H9 (cell line): ENCODE measurements around the gene UBQLN4. TPM values are rescaled to one million over a fixed set of nuclear protein-coding genes. Genes with fewer than 3 reads are reported as not detected.

Experiments
- DNase-seq: peaks from one replicate; pipeline ENCODE4 v3.0.0-alpha.2; 2017
- H2AFZ ChIP-seq: one replicate; pipeline ENCODE4 v1.6.1; 2013; ENCODE audit warnings: mild to moderate bottlenecking, low read length, control low read depth, moderate library complexity
- H2AK5ac ChIP-seq: 2 replicates; pipeline ENCODE4 v1.6.1; 2013; ENCODE audit warnings: low read length, control low read depth, mixed read lengths; ENCODE audit not compliant: insufficient read length
- H2BK120ac ChIP-seq: one replicate; pipeline ENCODE4 v1.6.1; 2013; ENCODE audit warnings: low read depth, mild to moderate bottlenecking, low read length, control low read depth, inconsistent platforms; ENCODE audit not compliant: poor library complexity, severe bottlenecking
- H2BK12ac ChIP-seq: 2 replicates; pipeline ENCODE4 v1.6.1; 2013; ENCODE audit warnings: low read length, control low read depth, mixed read lengths, low read depth; ENCODE audit not compliant: insufficient read length
- H2BK15ac ChIP-seq: 2 replicates; pipeline ENCODE4 v1.6.1; 2013; ENCODE audit warnings: low read depth, low read length, control low read depth
- H2BK20ac ChIP-seq: one replicate; pipeline ENCODE4 v1.6.1; 2013; ENCODE audit warnings: low read depth, mild to moderate bottlenecking, low read length, control low read depth, inconsistent platforms; ENCODE audit not compliant: poor library complexity, severe bottlenecking
- H2BK5ac ChIP-seq: 2 replicates; pipeline ENCODE4 v1.6.1; 2013; ENCODE audit warnings: low read length, control low read depth, mixed read lengths; ENCODE audit not compliant: insufficient read length
- H3K14ac ChIP-seq: 2 replicates; pipeline ENCODE4 v1.6.1; 2013; ENCODE audit warnings: low read length, control low read depth; ENCODE audit not compliant: insufficient read depth
- H3K18ac ChIP-seq: 2 replicates; pipeline ENCODE4 v1.6.1; 2013; ENCODE audit warnings: low read depth, mild to moderate bottlenecking, mixed read lengths, low read length, control low read depth; ENCODE audit not compliant: insufficient read length
- H3K23ac ChIP-seq: 2 replicates; pipeline ENCODE4 v1.6.1; 2013; ENCODE audit warnings: low read length, control low read depth, mixed read lengths, low read depth; ENCODE audit not compliant: insufficient read length
- H3K23me2 ChIP-seq: 2 replicates; pipeline ENCODE4 v1.6.1; 2013; ENCODE audit warnings: low read depth, mild to moderate bottlenecking, mixed read lengths, low read length, control low read depth; ENCODE audit not compliant: insufficient read length, poor library complexity, severe bottlenecking
- H3K27ac ChIP-seq: 2 replicates; pipeline ENCODE4 v1.5.1; 2013; ENCODE audit warnings: low read length, control low read depth, mixed read lengths, low read depth; ENCODE audit not compliant: insufficient read length
- H3K27me3 ChIP-seq: 2 replicates; pipeline ENCODE4 v1.6.1; 2013; ENCODE audit warnings: low read length, control low read depth, inconsistent platforms; ENCODE audit not compliant: insufficient read depth
- H3K4ac ChIP-seq: 2 replicates; pipeline ENCODE4 v1.6.1; 2013; ENCODE audit warnings: low read depth, mild to moderate bottlenecking, control low read depth, inconsistent platforms, low read length, moderate library complexity
- H3K4me1 ChIP-seq: 2 replicates; pipeline ENCODE4 v1.6.1; 2013; ENCODE audit warnings: low read length, control low read depth, inconsistent platforms; ENCODE audit not compliant: insufficient read depth
- H3K4me2 ChIP-seq: 2 replicates; pipeline ENCODE4 v1.6.1; 2013; ENCODE audit warnings: low read length, control low read depth, mixed read lengths; ENCODE audit not compliant: insufficient read length, insufficient read depth
- H3K56ac ChIP-seq: 2 replicates; pipeline ENCODE4 v1.6.1; 2013; ENCODE audit warnings: low read depth, mild to moderate bottlenecking, mixed read lengths, low read length, control low read depth; ENCODE audit not compliant: insufficient read length
- H3K79me1 ChIP-seq: 2 replicates; pipeline ENCODE4 v1.6.1; 2013; ENCODE audit warnings: low read depth, mild to moderate bottlenecking, moderate library complexity, low read length, control low read depth, inconsistent platforms; ENCODE audit not compliant: insufficient read depth, poor library complexity, severe bottlenecking
- H3K79me2 ChIP-seq: 2 replicates; pipeline ENCODE4 v1.6.1; 2013; ENCODE audit warnings: low read length, control low read depth, inconsistent platforms; ENCODE audit not compliant: insufficient read depth
- H3K9ac ChIP-seq: 2 replicates; pipeline ENCODE4 v1.6.1; 2013; ENCODE audit warnings: low read length, control low read depth, mixed read lengths; ENCODE audit not compliant: insufficient read length; ENCODE audit errors: extremely low read depth
- H3K9me3 ChIP-seq: one replicate; pipeline ENCODE4 v1.6.1; 2013; ENCODE audit warnings: low read depth, low read length, inconsistent platforms; ENCODE audit not compliant: control insufficient read depth
- H3T11ph ChIP-seq: one replicate; pipeline ENCODE4 v1.6.1; 2013; ENCODE audit warnings: mild to moderate bottlenecking, low read length, control low read depth, inconsistent platforms
- H4K20me1 ChIP-seq: one replicate; pipeline ENCODE4 v1.6.1; 2013; ENCODE audit not compliant: control insufficient read depth, insufficient read length, insufficient read depth
- H4K5ac ChIP-seq: 2 replicates; pipeline ENCODE4 v1.6.1; 2013; ENCODE audit warnings: low read depth, mild to moderate bottlenecking, mixed read lengths, low read length, control low read depth; ENCODE audit not compliant: insufficient read length
- H4K8ac ChIP-seq: replicated peaks from 2 replicates; pipeline ENCODE4 v1.6.1; 2013; ENCODE audit warnings: low read length, control low read depth, mixed read lengths, low read depth; ENCODE audit not compliant: insufficient read length
- H4K91ac ChIP-seq: 2 replicates; pipeline ENCODE4 v1.6.1; 2013; ENCODE audit warnings: low read depth, mild to moderate bottlenecking, moderate library complexity, mixed read lengths, low read length, control low read depth; ENCODE audit not compliant: insufficient read length
- H3K27ac Mint-ChIP-seq, 3 experiments: 2 replicates in 2 of 3; 3 replicates in 1 of 3; pipeline ENCODE4 v1.8.0; 2020 to 2021; ENCODE audit warnings: mixed read lengths in 3 of 3, mild to moderate bottlenecking in 1 of 3, moderate library complexity in 1 of 3
- H3K27me3 Mint-ChIP-seq: 2 replicates; pipeline ENCODE4 v1.8.0; 2021; ENCODE audit warnings: low read depth, mild to moderate bottlenecking, moderate library complexity, mixed read lengths
- H3K36me3 Mint-ChIP-seq, 3 experiments: 2 replicates in 2 of 3; 3 replicates in 1 of 3; pipeline ENCODE4 v1.8.0; 2020 to 2021; ENCODE audit warnings: low read depth in 3 of 3, mixed read lengths in 3 of 3; ENCODE audit not compliant: insufficient read depth in 1 of 3
- H3K4me1 Mint-ChIP-seq, 2 experiments: 2 replicates each; pipeline ENCODE4 v1.8.0; 2020; ENCODE audit warnings: mixed read lengths in 2 of 2
- H3K4me3 Mint-ChIP-seq, 2 experiments: 2 replicates in 1 of 2; 3 replicates in 1 of 2; pipeline ENCODE4 v1.8.0; 2020 to 2021; ENCODE audit warnings: mild to moderate bottlenecking in 2 of 2, mixed read lengths in 2 of 2, moderate library complexity in 1 of 2
- H3K9me3 Mint-ChIP-seq, 2 experiments: 2 replicates in 1 of 2; 3 replicates in 1 of 2; pipeline ENCODE4 v1.8.0; 2020; ENCODE audit warnings: mild to moderate bottlenecking in 2 of 2, mixed read lengths in 2 of 2, moderate library complexity in 1 of 2
- CTCF ChIP-seq: fragments of 200-600 bp; sonication (generic); conservative IDR thresholded peaks from 3 replicates; pipeline ENCODE4 v1.8.0; 2021; ENCODE audit warnings: antibody characterized with exemption, mild to moderate bottlenecking
- WGBS: extraction: QIAGEN DNeasy Blood & Tissue Kit; methylation state at CpG from one replicate; pipeline ENCODE4 v1.1.7; 2013; ENCODE audit warnings: missing lambda C conversion rate, low lambda C conversion rate, mixed read lengths; ENCODE audit not compliant: insufficient read length; ENCODE audit errors: extremely low coverage; 5-methylcytosine and 5-hydroxymethylcytosine counted together
- total RNA-seq: library from RNA; stranded (reverse); gene quantifications from 2 replicates; pipeline ENCODE4 v1.2.1, GENCODE V29; 2021

The UBQLN4 gene
- total RNA-seq, 1 experiment from 2014 or later, result 49.4 TPM

GRCh38 chr1:156012051-156012817 lies 41.4 kb downstream of the UBQLN4 start:
- WGBS, result no CpG with 5 or more reads among the region's 4 CpGs
- no peak overlapping the region for H2BK120ac ChIP-seq
- no peak overlapping the region for H4K8ac ChIP-seq
- no peak overlapping the region for H3K4ac ChIP-seq
- H3K4me1 ChIP-seq, result no peaks in the 10 kb centered on the region
- Mint-ChIP-seq H3K9me3 (no peaks in the 10 kb centered on the region), H3K4me3 (no peak overlapping the region), H3K27me3 (no peaks in the 10 kb centered on the region), H3K27ac (no peak overlapping the region), H3K4me1 (peaks cover 0 to 5% of the 10 kb centered on the region in 2 experiments; a peak in 2 of 4 replicates), H3K36me3 (peaks cover 41 to 74% (median 63%) of the 10 kb centered on the region in 3 experiments; a peak in 6 of 7 replicates)
- H4K20me1 ChIP-seq, result no peaks in the 10 kb centered on the region
- no peaks in the 10 kb centered on the region for H3K9me3 ChIP-seq
- no peaks in the 10 kb centered on the region for H3K23me2 ChIP-seq
- H3K56ac ChIP-seq, result no peak overlapping the region
- no peak overlapping the region for H3K14ac ChIP-seq
- no peak overlapping the region for H3K4me2 ChIP-seq
- no peak overlapping the region for H3K27ac ChIP-seq
- DNase-seq, result no peak
- no peaks in the 10 kb centered on the region for H3K79me1 ChIP-seq
- H4K91ac ChIP-seq, result no peak overlapping the region
- H3T11ph ChIP-seq, result no peak overlapping the region
- no peaks in the 10 kb centered on the region for H3K79me2 ChIP-seq
- H4K5ac ChIP-seq, result no peak overlapping the region
- no peak overlapping the region for H2BK15ac ChIP-seq
- H3K18ac ChIP-seq, result no peak overlapping the region
- no peak for TF ChIP-seq CTCF
- H2BK12ac ChIP-seq, result no peak overlapping the region
- no peak overlapping the region for H2BK20ac ChIP-seq
- no peak overlapping the region for H3K9ac ChIP-seq
- H2AK5ac ChIP-seq, result no peak overlapping the region
- no peak overlapping the region for H2BK5ac ChIP-seq
- H3K27me3 ChIP-seq, result no peaks in the 10 kb centered on the region
- H2AFZ ChIP-seq, result no peak overlapping the region
- H3K23ac ChIP-seq, result no peak overlapping the region
